H1 (cell line): ENCODE data around the gene OR52E4. TPM values are rescaled to one million over a fixed set of nuclear protein-coding genes. Genes with fewer than 3 reads are reported as not detected.

Experiments
- FOSL1 ChIP-seq: IDR thresholded peaks from 2 replicates; pipeline ENCODE4 v1.6.1; 2011; ENCODE audit warnings: mild to moderate bottlenecking, low read depth, low read length, moderate library complexity; ENCODE audit not compliant: insufficient read depth
- SUZ12 ChIP-seq: fragments of 200-600 bp; sonication (generic); IDR thresholded peaks from 2 replicates; pipeline ENCODE4 v1.6.1; 2012; ENCODE audit warnings: mild to moderate bottlenecking, inconsistent platforms, low read length, moderate library complexity, mixed read lengths
- YY1 ChIP-seq: IDR thresholded peaks from 2 replicates; pipeline ENCODE4 v1.6.1; 2011; ENCODE audit warnings: low read depth, mild to moderate bottlenecking, low read length
- ZNF274 ChIP-seq: IDR thresholded peaks from 2 replicates; pipeline ENCODE4 v1.7.0; 2012; ENCODE audit warnings: low read length, borderline replicate concordance; ENCODE audit errors: extremely low read depth
- polyA plus RNA-seq, 7 experiments: library from polyadenylated mRNA; depleted of rRNA in 3 of 7; stranded (reverse) in 5 of 7; unstranded in 2 of 7; fragments of >200 nt in 5 of 7; fragments of 200-250 nt in 2 of 7; gene quantifications; 1 replicate in 5 of 7; 2 replicates in 1 of 7; 4 replicates in 1 of 7; pipeline versions ENCODE4 v1.2.1 to v1.2.3, GENCODE V29; 2011 to 2013; ENCODE audit warnings: missing spikeins in 2 of 7, mixed read lengths in 2 of 7
- total RNA-seq: library from RNA; stranded (reverse); fragmentation: NEBNext Ultra II Directional; extraction: Animal tissue kit (Norgen Biotek cat#: 25700); gene quantifications from 2 replicates; pipeline ENCODE4 v1.2.1, GENCODE V29; 2021
- TF ChIP-seq, protein P1 (sequence below): fragments of 300-600 bp; sonication (generic); IDR thresholded peaks from 2 replicates; pipeline ENCODE4 v1.7.1; 2012; ENCODE audit warnings: low read length, moderate library complexity, mild to moderate bottlenecking, inconsistent platforms; ENCODE audit not compliant: insufficient replicate concordance
- TF ChIP-seq, protein P2 (sequence below): IDR thresholded peaks from 2 replicates; pipeline ENCODE4 v1.6.1; 2012; ENCODE audit warnings: inconsistent platforms

The OR52E4 gene
- total and polyA plus RNA-seq, 2 of the 8 experiments (the other 6 are each of a cell fraction or from before 2014, with no cell fraction given), result not detected

DNA sequence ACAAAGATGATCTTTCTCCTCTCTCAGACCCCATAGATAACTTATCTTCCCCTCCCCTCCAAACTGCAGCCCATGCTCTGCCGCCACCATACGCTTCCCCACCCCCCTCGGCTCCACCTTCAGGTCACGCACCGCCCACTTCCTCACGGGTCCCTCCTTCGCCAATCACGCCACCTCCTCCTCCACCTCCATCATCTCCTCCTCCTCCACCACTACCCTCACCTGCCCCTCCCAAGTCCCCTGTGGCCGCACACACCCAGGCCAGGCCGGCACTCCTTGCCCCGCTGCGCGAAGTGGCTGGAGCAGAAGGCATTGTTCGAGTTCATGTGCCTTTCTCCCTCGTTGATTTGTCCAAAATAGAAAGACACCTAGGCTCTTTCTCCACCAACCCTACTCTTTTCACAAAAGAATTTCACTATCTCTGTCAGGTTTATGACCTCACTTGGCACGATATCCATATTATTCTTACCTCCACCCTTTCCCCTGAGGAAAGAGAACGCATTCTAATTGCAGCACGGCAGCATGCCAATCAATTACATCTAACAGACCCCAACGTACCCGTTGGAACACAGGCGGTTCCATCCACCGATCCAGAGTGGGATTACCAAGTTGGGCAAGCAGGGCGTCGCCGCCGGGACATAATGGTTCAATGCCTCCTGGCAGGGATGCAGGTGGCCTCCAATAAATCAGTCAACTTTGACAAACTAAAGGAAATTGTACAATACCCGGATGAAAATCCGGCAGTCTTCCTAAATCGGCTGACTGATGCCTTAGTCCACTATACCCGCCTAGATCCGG is 49.3 kb downstream of the OR52E4 start (continued):
- TF ChIP-seq, protein P1, sequence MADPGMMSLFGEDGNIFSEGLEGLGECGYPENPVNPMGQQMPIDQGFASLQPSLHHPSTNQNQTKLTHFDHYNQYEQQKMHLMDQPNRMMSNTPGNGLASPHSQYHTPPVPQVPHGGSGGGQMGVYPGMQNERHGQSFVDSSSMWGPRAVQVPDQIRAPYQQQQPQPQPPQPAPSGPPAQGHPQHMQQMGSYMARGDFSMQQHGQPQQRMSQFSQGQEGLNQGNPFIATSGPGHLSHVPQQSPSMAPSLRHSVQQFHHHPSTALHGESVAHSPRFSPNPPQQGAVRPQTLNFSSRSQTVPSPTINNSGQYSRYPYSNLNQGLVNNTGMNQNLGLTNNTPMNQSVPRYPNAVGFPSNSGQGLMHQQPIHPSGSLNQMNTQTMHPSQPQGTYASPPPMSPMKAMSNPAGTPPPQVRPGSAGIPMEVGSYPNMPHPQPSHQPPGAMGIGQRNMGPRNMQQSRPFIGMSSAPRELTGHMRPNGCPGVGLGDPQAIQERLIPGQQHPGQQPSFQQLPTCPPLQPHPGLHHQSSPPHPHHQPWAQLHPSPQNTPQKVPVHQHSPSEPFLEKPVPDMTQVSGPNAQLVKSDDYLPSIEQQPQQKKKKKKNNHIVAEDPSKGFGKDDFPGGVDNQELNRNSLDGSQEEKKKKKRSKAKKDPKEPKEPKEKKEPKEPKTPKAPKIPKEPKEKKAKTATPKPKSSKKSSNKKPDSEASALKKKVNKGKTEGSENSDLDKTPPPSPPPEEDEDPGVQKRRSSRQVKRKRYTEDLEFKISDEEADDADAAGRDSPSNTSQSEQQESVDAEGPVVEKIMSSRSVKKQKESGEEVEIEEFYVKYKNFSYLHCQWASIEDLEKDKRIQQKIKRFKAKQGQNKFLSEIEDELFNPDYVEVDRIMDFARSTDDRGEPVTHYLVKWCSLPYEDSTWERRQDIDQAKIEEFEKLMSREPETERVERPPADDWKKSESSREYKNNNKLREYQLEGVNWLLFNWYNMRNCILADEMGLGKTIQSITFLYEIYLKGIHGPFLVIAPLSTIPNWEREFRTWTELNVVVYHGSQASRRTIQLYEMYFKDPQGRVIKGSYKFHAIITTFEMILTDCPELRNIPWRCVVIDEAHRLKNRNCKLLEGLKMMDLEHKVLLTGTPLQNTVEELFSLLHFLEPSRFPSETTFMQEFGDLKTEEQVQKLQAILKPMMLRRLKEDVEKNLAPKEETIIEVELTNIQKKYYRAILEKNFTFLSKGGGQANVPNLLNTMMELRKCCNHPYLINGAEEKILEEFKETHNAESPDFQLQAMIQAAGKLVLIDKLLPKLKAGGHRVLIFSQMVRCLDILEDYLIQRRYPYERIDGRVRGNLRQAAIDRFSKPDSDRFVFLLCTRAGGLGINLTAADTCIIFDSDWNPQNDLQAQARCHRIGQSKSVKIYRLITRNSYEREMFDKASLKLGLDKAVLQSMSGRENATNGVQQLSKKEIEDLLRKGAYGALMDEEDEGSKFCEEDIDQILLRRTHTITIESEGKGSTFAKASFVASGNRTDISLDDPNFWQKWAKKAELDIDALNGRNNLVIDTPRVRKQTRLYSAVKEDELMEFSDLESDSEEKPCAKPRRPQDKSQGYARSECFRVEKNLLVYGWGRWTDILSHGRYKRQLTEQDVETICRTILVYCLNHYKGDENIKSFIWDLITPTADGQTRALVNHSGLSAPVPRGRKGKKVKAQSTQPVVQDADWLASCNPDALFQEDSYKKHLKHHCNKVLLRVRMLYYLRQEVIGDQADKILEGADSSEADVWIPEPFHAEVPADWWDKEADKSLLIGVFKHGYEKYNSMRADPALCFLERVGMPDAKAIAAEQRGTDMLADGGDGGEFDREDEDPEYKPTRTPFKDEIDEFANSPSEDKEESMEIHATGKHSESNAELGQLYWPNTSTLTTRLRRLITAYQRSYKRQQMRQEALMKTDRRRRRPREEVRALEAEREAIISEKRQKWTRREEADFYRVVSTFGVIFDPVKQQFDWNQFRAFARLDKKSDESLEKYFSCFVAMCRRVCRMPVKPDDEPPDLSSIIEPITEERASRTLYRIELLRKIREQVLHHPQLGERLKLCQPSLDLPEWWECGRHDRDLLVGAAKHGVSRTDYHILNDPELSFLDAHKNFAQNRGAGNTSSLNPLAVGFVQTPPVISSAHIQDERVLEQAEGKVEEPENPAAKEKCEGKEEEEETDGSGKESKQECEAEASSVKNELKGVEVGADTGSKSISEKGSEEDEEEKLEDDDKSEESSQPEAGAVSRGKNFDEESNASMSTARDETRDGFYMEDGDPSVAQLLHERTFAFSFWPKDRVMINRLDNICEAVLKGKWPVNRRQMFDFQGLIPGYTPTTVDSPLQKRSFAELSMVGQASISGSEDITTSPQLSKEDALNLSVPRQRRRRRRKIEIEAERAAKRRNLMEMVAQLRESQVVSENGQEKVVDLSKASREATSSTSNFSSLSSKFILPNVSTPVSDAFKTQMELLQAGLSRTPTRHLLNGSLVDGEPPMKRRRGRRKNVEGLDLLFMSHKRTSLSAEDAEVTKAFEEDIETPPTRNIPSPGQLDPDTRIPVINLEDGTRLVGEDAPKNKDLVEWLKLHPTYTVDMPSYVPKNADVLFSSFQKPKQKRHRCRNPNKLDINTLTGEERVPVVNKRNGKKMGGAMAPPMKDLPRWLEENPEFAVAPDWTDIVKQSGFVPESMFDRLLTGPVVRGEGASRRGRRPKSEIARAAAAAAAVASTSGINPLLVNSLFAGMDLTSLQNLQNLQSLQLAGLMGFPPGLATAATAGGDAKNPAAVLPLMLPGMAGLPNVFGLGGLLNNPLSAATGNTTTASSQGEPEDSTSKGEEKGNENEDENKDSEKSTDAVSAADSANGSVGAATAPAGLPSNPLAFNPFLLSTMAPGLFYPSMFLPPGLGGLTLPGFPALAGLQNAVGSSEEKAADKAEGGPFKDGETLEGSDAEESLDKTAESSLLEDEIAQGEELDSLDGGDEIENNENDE, result no peak
- TF ChIP-seq, protein P2, sequence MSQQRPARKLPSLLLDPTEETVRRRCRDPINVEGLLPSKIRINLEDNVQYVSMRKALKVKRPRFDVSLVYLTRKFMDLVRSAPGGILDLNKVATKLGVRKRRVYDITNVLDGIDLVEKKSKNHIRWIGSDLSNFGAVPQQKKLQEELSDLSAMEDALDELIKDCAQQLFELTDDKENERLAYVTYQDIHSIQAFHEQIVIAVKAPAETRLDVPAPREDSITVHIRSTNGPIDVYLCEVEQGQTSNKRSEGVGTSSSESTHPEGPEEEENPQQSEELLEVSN, result no peak
- TF ChIP-seq YY1 (no peak), ZNF274 (no peak), FOSL1 (no peak), SUZ12 (no peak)
